Kidney epithelial cell (primary cell): ENCODE data around the gene PAX7. TPM values are rescaled to one million over a fixed set of nuclear protein-coding genes. Genes with fewer than 3 reads are reported as not detected.

Experiments used
- DNase-seq: peaks from one replicate; pipeline ENCODE4 v3.0.0-alpha.2; 2010; ENCODE audit warnings: low read depth
- H3K27me3 ChIP-seq: 2 replicates; pipeline ENCODE4 v1.6.0; 2011; ENCODE audit warnings: low read length; ENCODE audit not compliant: control insufficient read depth, insufficient read depth
- H3K36me3 ChIP-seq: 2 replicates; pipeline ENCODE4 v1.5.1; 2011; ENCODE audit warnings: low read length; ENCODE audit not compliant: control insufficient read depth, insufficient read depth
- H3K4me3 ChIP-seq: 2 replicates; pipeline ENCODE4 v1.5.1; 2011; ENCODE audit warnings: low read depth, mild to moderate bottlenecking, control low read depth, low read length
- total RNA-seq: library from RNA; depleted of rRNA; stranded (reverse); fragments of >200 nt; gene quantifications from 2 replicates; pipeline ENCODE4 v1.2.3, GENCODE V29; 2015
- TF ChIP-seq, protein P1 (sequence below): IDR thresholded peaks from 2 replicates; pipeline ENCODE4 v1.5.1; 2011; ENCODE audit warnings: mild to moderate bottlenecking, moderate library complexity, low read length, control low read depth, inconsistent platforms; ENCODE audit not compliant: insufficient read depth, poor library complexity, severe bottlenecking

PAX7 gene
- total RNA-seq, 1 donor from 2014 or later, result not detected

DNA sequence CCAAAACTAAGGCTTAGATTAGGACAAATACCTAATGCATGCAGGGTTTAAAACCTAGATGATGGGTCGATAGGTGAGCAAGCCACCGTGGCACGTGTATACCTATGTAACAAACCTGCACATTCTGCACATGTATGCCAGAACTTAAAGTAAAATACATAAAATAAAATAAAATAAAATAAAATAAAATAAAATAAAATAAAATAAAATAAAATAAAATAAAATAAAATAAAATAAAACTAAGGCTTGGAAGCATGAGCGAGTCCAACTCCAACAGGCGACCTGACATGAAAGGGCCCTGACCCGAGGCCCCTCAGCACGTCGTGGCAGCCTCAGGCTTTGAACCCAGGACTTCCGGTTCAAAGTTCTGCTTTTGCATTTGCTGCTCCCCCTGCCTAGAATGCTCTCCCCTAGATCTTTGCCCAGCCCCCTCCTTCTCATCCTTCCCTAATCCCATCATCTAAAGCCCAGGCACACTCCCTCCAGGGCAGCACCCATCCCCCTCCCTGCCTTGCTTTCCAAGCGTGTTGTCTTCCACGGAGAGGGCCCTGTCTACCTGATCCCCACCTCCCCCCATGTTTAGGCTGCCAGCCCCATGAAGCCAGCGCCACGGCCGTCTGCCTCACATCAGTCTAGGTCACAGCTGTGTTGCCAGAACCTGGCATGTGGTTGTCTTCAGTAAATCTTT is 164.5 kb downstream of the PAX7 start:
- H3K4me3 ChIP-seq, result no peak overlapping the region
- TF ChIP-seq, protein P1, sequence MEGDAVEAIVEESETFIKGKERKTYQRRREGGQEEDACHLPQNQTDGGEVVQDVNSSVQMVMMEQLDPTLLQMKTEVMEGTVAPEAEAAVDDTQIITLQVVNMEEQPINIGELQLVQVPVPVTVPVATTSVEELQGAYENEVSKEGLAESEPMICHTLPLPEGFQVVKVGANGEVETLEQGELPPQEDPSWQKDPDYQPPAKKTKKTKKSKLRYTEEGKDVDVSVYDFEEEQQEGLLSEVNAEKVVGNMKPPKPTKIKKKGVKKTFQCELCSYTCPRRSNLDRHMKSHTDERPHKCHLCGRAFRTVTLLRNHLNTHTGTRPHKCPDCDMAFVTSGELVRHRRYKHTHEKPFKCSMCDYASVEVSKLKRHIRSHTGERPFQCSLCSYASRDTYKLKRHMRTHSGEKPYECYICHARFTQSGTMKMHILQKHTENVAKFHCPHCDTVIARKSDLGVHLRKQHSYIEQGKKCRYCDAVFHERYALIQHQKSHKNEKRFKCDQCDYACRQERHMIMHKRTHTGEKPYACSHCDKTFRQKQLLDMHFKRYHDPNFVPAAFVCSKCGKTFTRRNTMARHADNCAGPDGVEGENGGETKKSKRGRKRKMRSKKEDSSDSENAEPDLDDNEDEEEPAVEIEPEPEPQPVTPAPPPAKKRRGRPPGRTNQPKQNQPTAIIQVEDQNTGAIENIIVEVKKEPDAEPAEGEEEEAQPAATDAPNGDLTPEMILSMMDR, result no peak
- H3K27me3 ChIP-seq, result peaks cover 6% of the 10 kb centered on the region
- H3K36me3 ChIP-seq, result no peaks in the 10 kb centered on the region
- no peak for DNase-seq

DNA sequence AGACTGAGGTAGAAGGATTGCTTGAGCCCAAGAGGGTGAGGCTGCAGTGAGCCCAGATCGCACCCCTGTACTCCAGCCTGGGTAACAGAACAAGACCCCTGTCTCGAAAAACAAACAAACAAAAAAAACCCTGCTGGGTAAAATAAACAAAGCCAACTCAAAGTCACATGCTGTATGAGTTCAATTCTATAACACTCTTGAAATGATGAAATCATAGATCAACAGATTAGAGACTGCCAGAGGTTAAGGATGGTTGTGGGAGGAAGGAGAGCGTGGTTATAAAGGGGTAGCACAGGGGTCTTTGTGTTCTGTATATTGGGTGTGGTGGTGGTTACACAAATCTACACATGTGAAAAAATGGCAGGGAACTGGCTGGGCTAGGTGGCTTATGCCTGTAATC is 166.3 kb downstream of the PAX7 start:
- Histone ChIP-seq H3K27me3 (peaks cover 6% of the 10 kb centered on the region), H3K4me3 (no peak overlapping the region), H3K36me3 (no peaks in the 10 kb centered on the region)
- DNase-seq, result no peak
- TF ChIP-seq, protein P1, result no peak

Other genes starting within 250 kb of the PAX7 start
- gene KLHDC7A, start 149.9 kb upstream of the PAX7 start, total RNA-seq, result 1.8 and 2.4 TPM in 2 replicates
- not detected in 2 replicates for gene TAS1R2, start 228.8 kb downstream of the PAX7 start, total RNA-seq